ENCODE results near the gene TGM1.

The TGM1 gene

DNA sequence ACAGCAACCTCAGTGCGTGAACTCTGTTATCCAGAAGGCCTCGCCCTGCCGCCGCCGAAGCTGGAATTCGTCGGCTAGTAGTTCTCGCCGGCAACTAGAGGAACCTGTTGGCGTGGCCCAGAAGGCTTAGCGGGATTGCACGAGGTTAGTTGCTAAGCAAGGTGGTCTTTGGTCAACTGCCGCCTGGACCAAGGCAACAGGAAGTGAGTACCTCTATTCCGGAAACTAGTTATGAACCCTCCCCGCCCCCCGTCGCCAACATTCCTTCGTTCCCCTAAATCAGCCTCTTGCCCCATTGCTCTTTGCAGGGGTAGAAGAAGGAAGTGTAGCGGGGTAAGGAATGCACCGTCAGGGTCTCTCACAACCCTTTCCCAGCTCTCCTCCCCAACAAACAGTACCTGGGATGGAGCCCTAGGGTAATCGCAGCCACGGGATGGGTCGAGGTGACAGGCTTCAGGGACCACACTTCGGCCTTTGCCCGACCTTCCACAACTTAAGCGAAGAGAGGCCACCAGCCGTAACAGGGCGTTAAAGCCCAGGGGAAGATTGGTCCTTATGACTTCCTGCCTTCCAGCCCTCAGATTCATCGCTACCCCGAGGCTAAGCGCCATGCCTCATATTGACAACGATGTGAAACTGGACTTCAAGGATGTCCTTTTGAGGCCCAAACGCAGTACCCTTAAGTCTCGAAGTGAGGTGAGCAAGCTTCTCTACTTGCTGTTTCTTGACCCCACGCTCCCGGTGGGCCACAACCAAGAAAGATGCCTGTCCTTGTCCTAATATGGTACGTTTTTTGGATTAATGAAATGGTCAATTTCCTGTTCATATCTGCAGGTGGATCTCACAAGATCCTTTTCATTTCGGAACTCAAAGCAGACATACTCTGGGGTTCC, 30.1 kb downstream of the TGM1 start, which contains the start of gene GMPR2:
Gene GMPR2 (plus strand): TSS at position 285 of the 893 bp plus-strand sequence. CDS start 325 bp downstream, at position 610.
- peaks cover 5% of the 10 kb centered on the region for H3K4me1 ChIP-seq (ENCODE audit: low read length)
- no peaks in the 10 kb centered on the region for H3K9me2 ChIP-seq (replicated peaks; ENCODE audit: insufficient read depth, low read length)
- peak within 1 kb of the TSS; percentile 66 for H3K9ac ChIP-seq (ENCODE audit: low read length)
- TF ChIP-seq EZH2phosphoT487 (IDR thresholded peaks at IDR 0.05; ENCODE audit: low read length) (no peak), EZH2 (optimal IDR thresholded peaks at IDR 0.05; ENCODE audit: low read depth, low read length) (no peak)
- TF ChIP-seq, protein P1, sequence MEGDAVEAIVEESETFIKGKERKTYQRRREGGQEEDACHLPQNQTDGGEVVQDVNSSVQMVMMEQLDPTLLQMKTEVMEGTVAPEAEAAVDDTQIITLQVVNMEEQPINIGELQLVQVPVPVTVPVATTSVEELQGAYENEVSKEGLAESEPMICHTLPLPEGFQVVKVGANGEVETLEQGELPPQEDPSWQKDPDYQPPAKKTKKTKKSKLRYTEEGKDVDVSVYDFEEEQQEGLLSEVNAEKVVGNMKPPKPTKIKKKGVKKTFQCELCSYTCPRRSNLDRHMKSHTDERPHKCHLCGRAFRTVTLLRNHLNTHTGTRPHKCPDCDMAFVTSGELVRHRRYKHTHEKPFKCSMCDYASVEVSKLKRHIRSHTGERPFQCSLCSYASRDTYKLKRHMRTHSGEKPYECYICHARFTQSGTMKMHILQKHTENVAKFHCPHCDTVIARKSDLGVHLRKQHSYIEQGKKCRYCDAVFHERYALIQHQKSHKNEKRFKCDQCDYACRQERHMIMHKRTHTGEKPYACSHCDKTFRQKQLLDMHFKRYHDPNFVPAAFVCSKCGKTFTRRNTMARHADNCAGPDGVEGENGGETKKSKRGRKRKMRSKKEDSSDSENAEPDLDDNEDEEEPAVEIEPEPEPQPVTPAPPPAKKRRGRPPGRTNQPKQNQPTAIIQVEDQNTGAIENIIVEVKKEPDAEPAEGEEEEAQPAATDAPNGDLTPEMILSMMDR (IDR thresholded peaks at IDR 0.05; ENCODE audit: low read length), result no peak
- no peaks in the 10 kb centered on the region for H3K27me3 ChIP-seq (replicated peaks; ENCODE audit: insufficient read depth, low read length)
- no peaks in the 10 kb centered on the region for H3K9me3 ChIP-seq (replicated peaks; ENCODE audit: insufficient read depth, low read length)
- peak within 1 kb of the TSS; percentile 73; the same call in 1 of the 2 replicates for H3K27ac ChIP-seq (ENCODE audit: low read length)
- no peaks in the 10 kb centered on the region for H4K20me1 ChIP-seq (ENCODE audit: insufficient read depth, low read length)
- H3K4me2 ChIP-seq (ENCODE audit: low read depth, low read length), result peak within 1 kb of the TSS; percentile 81
- no peaks in the 10 kb centered on the region for H3F3A ChIP-seq (ENCODE audit: insufficient read depth, low read length)
- DNase-seq, result no peak
- H3K79me2 ChIP-seq (ENCODE audit: low read length), result peaks cover 30% of the 10 kb centered on the region
- peak within 1 kb of the TSS; percentile 81 for H3K4me3 ChIP-seq (ENCODE audit: low read length)
- no peaks in the 10 kb centered on the region for H3K36me3 ChIP-seq (replicated peaks; ENCODE audit: insufficient read depth, low read length)
- H2AFZ ChIP-seq (ENCODE audit: low read length), result peak within 1 kb of the TSS; percentile 82

DNA sequence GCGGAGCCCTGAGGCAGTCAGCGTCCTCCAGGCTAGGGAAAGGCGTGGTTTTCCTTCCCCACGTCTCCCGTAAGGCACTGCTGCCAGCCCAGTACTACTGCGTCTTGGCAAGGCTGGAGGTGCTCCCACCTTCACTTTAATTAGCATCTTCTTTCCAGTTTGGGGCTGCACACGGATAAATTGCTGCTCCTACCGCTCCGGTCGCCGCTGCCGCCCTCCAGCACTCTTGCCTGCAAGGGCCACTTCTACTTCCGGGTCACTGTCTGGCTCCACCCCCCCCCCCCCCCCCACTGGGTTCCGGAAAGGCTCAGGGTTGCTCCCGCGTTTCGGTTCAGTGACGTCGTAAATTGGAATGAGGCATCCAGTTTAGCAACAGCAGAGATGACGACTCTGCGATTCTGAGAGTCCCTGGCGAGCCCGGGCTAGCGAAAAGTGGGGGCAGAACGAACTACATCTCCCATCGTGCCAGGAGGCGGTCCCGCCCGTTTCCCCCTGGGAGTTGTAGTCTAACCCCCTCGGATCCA, 30.8 kb downstream of the TGM1 start, which contains the start of gene NEDD8:
Gene NEDD8 (minus strand): TSS at position 247 of the 524 bp plus-strand sequence. CDS start 100 bp downstream, at position 147.
- TF ChIP-seq, protein P1 (IDR thresholded peaks at IDR 0.05; ENCODE audit: low read length), result no peak
- TF ChIP-seq EZH2 (optimal IDR thresholded peaks at IDR 0.05; ENCODE audit: low read depth, low read length) (no peak), EZH2phosphoT487 (IDR thresholded peaks at IDR 0.05; ENCODE audit: low read length) (no peak)
- Histone ChIP-seq H3K27me3 (replicated peaks; ENCODE audit: insufficient read depth, low read length) (no peaks in the 10 kb centered on the region), H3K4me1 (ENCODE audit: low read length) (peaks cover 5% of the 10 kb centered on the region), H3K9me3 (replicated peaks; ENCODE audit: insufficient read depth, low read length) (no peaks in the 10 kb centered on the region), H3K79me2 (ENCODE audit: low read length) (peaks cover 30% of the 10 kb centered on the region), H3K36me3 (replicated peaks; ENCODE audit: insufficient read depth, low read length) (no peaks in the 10 kb centered on the region), H4K20me1 (ENCODE audit: insufficient read depth, low read length) (no peaks in the 10 kb centered on the region), H3K9ac (ENCODE audit: low read length) (peak within 1 kb of the TSS; percentile 66), H3K4me2 (ENCODE audit: low read depth, low read length) (peak within 1 kb of the TSS; percentile 81), H3K9me2 (replicated peaks; ENCODE audit: insufficient read depth, low read length) (no peaks in the 10 kb centered on the region), H3K4me3 (ENCODE audit: low read length) (peak within 1 kb of the TSS; percentile 81), H3F3A (ENCODE audit: insufficient read depth, low read length) (no peaks in the 10 kb centered on the region), H3K27ac (ENCODE audit: low read length) (peak within 1 kb of the TSS; percentile 73; the same call in 1 of the 2 replicates), H2AFZ (ENCODE audit: low read length) (peak within 1 kb of the TSS; percentile 82)
- peak; percentile 67 for DNase-seq

DNA sequence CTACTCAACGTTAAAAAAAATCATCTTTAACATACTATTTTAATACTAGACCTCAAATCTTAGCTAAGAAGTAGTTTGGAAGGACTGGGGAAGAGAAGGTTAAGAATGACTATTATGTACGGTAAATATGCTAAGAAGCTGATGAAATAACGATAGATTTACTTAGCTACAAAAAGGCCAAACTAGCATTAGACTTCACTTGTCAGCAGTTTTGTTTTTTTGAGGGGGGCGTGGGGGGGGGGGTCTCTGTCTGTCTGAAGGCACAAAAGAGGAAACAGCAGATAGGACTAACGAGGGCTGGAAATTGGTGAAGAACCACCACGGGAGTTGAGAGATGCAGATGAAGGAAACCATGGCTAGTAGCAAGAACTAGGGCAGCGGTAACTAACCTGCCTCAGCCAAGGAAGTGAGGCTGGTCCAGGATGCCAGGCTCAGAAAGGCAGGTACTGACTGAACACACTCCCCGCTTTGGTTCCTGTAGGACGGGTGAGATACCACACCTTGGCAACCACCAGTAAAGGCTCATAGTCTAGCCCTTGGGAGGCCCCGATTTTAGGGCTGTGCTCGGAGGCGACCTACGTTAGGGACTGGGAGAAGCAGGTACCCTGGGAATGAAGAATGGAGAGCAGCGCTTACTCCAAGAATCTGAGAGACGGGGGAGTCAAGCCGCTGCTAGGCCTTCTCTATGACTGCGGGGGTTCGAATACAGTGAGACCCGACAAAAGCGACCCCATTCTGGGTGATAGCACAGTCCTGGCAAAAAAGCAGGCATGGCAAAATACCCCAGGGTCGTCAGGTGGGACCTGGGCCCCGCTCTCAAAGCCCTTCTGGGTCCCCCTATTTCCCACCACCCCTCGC, 31.5 kb downstream of the TGM1 start:
- H3K4me3 ChIP-seq (ENCODE audit: low read length), result peak overlapping the region; percentile 81
- no peak for TF ChIP-seq EZH2 (optimal IDR thresholded peaks at IDR 0.05; ENCODE audit: low read depth, low read length)
- TF ChIP-seq EZH2phosphoT487 (IDR thresholded peaks at IDR 0.05; ENCODE audit: low read length), result no peak
- TF ChIP-seq, protein P1 (IDR thresholded peaks at IDR 0.05; ENCODE audit: low read length), result no peak
- H3K9me3 ChIP-seq (replicated peaks; ENCODE audit: insufficient read depth, low read length), result no peaks in the 10 kb centered on the region
- H3K4me1 ChIP-seq (ENCODE audit: low read length), result peaks cover 5% of the 10 kb centered on the region
- H3K79me2 ChIP-seq (ENCODE audit: low read length), result peaks cover 34% of the 10 kb centered on the region
- H3K27me3 ChIP-seq (replicated peaks; ENCODE audit: insufficient read depth, low read length), result no peaks in the 10 kb centered on the region
- H4K20me1 ChIP-seq (ENCODE audit: insufficient read depth, low read length), result no peaks in the 10 kb centered on the region
- no peaks in the 10 kb centered on the region for H3K36me3 ChIP-seq (replicated peaks; ENCODE audit: insufficient read depth, low read length)
- DNase-seq, result no peak
- H3K27ac ChIP-seq (ENCODE audit: low read length), result peak overlapping the region; percentile 73; the same call in 1 of the 2 replicates
- H3F3A ChIP-seq (ENCODE audit: insufficient read depth, low read length), result no peaks in the 10 kb centered on the region
- peak overlapping the region; percentile 48 for H2AFZ ChIP-seq (ENCODE audit: low read length)
- H3K9ac ChIP-seq (ENCODE audit: low read length), result peak overlapping the region; percentile 62
- H3K4me2 ChIP-seq (ENCODE audit: low read depth, low read length), result peak overlapping the region; percentile 74
- H3K9me2 ChIP-seq (replicated peaks; ENCODE audit: insufficient read depth, low read length), result no peaks in the 10 kb centered on the region
